HG02938 (cell line): ENCODE results near the gene G6PC2.

ENCODE experiments used
- ATAC-seq: cut with Tn5 transposase; IDR thresholded peaks from one replicate; pipeline ENCODE4 v1.9.1; 2021; ENCODE audit warnings: mild to moderate bottlenecking, moderate library complexity; ENCODE audit not compliant: unreplicated experiment

G6PC2 gene

DNA sequence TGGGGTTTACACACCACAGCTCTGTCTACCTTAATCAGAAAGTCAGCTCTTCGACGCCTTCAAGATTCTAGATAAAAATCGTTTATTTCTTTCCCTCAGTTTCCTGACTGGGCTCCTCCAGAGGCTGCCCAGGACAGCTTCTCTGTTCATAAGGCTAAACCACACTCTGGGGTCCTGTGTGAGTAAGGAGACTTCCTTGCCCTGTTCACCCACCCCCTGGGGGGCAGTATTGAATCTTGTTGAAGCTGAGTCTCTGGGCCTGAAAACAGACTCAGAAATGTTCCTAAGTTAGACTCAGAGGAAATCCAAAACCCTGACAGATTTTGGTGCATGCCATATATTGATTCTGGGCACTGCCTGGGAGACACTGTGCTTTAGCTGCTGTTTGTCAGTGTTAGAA is 43.0 kb downstream of the G6PC2 start:
- no peak for ATAC-seq

DNA sequence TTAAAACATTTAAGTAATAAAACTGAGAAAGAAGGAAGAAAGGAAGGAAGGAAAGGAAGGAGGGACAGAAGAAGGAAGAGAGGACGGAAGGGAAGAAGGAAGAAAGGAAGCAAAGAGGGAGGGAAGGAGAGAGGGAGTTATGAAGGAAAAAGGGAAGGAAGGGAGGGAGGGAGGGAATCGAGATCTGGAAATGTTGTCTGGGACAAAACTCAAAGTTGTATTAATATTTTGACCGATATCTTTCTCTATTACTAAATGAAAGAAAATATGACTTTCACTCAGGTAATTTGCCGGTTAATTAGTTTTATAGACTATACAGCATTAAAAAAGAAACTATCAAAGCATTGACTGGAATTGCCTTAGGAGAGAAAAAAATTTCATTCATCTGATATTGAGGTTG is 44.4 kb downstream of the G6PC2 start:
- no peak for ATAC-seq

DNA sequence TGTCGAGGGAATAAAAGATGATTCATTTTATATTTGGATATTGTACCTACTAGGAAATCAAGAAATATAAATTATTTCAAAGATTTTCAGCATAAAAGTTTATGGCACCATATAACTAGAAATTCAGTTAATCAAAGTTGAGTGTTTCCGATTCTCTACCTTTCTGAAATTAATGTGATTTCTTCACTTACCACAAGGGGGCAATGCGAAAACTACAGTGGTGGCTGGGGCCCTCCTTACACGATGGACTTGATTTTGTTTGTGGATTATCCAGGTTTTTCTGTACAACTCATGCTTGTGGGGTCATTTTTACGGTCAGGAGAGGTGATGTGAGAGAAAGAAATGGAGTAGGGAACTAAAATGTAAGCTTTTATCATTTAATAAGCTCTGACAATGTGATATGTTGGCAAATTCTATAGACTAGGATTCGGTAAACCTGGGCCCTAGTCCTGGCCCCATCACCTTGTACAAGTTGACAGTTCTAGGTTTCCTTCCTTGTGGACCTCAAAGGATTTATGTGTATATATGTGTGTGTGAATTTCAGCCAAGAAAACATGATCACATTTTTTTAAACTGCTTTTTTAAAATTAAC is 47.6 kb downstream of the G6PC2 start:
- ATAC-seq = no peak

DNA sequence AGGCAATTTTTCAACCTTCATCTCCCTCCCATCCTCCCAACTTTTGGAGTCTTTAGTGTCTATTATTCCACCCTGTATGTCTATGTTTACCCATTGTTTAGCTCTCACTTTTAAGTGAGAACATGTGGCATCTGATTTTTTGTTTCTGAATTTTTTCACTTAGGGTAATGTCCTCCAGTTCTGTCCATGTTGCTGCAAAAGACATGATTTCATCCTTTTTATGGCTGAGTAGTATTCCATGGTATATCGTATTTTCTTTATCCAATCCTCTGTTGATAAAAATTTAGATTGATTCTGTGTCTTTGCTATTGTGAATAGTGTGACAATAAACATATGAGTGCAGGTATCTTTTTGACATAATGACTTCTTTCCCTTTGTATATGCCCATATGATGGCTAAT is 48.2 kb downstream of the G6PC2 start:
- ATAC-seq = no peak

- no peak for ATAC-seq
These were observed 50.8 kb downstream of the G6PC2 start for GRCh38 chr2:168951871-168952270.

DNA sequence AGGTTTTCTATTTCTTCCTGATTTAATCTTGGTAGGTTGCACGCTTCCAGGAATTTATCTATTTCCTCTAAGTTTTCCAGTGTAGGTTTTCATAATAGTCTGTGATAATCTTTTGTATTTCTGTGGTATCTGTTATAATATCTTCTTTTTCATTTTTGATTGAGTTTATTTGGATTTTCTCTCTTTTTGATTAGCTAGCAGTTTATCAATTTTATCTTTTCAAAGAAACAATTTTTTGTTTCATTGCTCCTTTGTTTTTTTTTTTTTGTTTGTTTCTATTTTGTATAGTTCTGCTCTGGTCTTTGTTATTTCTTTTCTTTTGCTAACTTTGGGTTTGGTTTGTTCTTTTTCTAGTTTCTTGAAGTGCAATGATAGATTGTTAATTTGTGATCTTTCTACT is 51.3 kb downstream of the G6PC2 start:
- ATAC-seq = no peak

GRCh38 chr2:168954256-168954655 is 53.2 kb downstream of the G6PC2 start:
- ATAC-seq = no peak

DNA sequence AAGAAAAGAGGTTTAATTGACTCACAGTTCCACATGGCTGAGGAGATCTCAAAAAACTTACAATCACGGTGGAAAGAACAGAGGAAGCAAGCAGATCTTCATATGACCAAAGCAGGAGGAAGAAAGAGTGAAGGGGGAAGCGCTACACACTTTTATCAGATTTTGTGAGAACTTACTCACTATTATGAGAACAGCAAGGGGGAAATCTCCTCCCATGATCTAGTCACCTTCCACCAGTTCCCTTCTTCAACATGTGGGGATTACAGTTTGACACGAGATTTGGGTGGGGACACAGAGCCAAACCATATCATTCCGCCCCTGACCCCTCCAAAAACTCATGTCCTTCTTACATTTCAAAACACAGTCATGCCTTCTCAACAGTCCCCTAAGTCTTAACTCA is 54.2 kb downstream of the G6PC2 start:
- ATAC-seq = no peak

GRCh38 chr2:168956392-168956791 is 55.3 kb downstream of the G6PC2 start:
- no peak for ATAC-seq
